Measurements from ENCODE around the gene ANKRA2.
"Not testable (repeated sequence)": the region's sequence is repeated elsewhere in the genome, so short reads cannot be mapped to it uniquely, and the experiment has no call there.

The ANKRA2 gene

GRCh38 chr5:73514418-73514817 lies 51.0 kb downstream of the ANKRA2 start:
- in situ Hi-C loops (cut with HindIII; ENCODE audit: low sequenced_read_pairs), result no loop called here
- DNase-seq (ENCODE audit: low read depth, low spot score), result no peak
- no peak for TF ChIP-seq CTCF (IDR thresholded peaks at IDR 0.05; ENCODE audit: low read depth, low read length)
- no peak overlapping the region for H3K4me3 ChIP-seq (ENCODE audit: low read depth, low read length)

GRCh38 chr5:73513996-73514395 lies 51.4 kb downstream of the ANKRA2 start:
- no peak for TF ChIP-seq CTCF (IDR thresholded peaks at IDR 0.05; ENCODE audit: low read depth, low read length)
- H3K4me3 ChIP-seq (ENCODE audit: low read depth, low read length), result no peak overlapping the region
- DNase-seq (ENCODE audit: low read depth, low spot score), result no peak
- in situ Hi-C loops (cut with HindIII; ENCODE audit: low sequenced_read_pairs), result no loop called here

GRCh38 chr5:73508521-73508920 lies 56.9 kb downstream of the ANKRA2 start:
- H3K4me3 ChIP-seq (ENCODE audit: low read depth, low read length); DNase-seq (ENCODE audit: low read depth, low spot score); in situ Hi-C loops (cut with HindIII; ENCODE audit: low sequenced_read_pairs): not testable (repeated sequence)

GRCh38 chr5:73507062-73507461 lies 58.4 kb downstream of the ANKRA2 start:
- no peak overlapping the region for H3K4me3 ChIP-seq (ENCODE audit: low read depth, low read length)
- no peak for DNase-seq (ENCODE audit: low read depth, low spot score)
- TF ChIP-seq CTCF (IDR thresholded peaks at IDR 0.05; ENCODE audit: low read depth, low read length), result no peak
- in situ Hi-C loops (cut with HindIII; ENCODE audit: low sequenced_read_pairs), result no loop called here

- no peak overlapping the region for H3K4me3 ChIP-seq (ENCODE audit: low read depth, low read length)
- in situ Hi-C loops (cut with HindIII; ENCODE audit: low sequenced_read_pairs), result no loop called here
- TF ChIP-seq CTCF (IDR thresholded peaks at IDR 0.05; ENCODE audit: low read depth, low read length), result no peak
- no peak for DNase-seq (ENCODE audit: low read depth, low spot score)
Observed at GRCh38 chr5:73506459-73506955, 58.9 kb downstream of the ANKRA2 start.
